NB4 (cell line): ENCODE measurements around the gene AMER2.

Experiments used
- CTCF ChIP-seq: IDR thresholded peaks from one replicate; pipeline ENCODE4 v1.5.1; 2012; ENCODE audit warnings: low read depth, low read length
- MAX ChIP-seq: IDR thresholded peaks from 2 replicates; pipeline ENCODE4 v1.6.1; 2011; ENCODE audit warnings: low read depth, low read length
- MYC ChIP-seq: IDR thresholded peaks from 2 replicates; pipeline ENCODE4 v1.6.1; 2011; ENCODE audit warnings: low read depth, low read length
- POLR2A ChIP-seq: IDR thresholded peaks from 2 replicates; pipeline ENCODE4 v1.6.1; 2011; ENCODE audit warnings: mild to moderate bottlenecking; ENCODE audit not compliant: insufficient read length; ENCODE audit errors: extremely low read depth

GRCh38 chr13:25213715-25214114, 41.6 kb upstream of the AMER2 start:
- TF ChIP-seq CTCF = no peak
- TF ChIP-seq POLR2A = no peak
- TF ChIP-seq MAX = no peak
- no peak for TF ChIP-seq MYC
